HEK293T (cell line): Measurements from ENCODE around the gene UBTD1.

Experiments used
- ARNT ChIP-seq: fragments of 450-650 bp; IDR thresholded peaks from 2 replicates; pipeline ENCODE4 v1.6.1; 2017; ENCODE audit warnings: mild to moderate bottlenecking
- BHLHE40 ChIP-seq: fragments of 450-650 bp; IDR thresholded peaks from 2 replicates; pipeline ENCODE4 v1.6.1; 2016; ENCODE audit warnings: mild to moderate bottlenecking, moderate library complexity, borderline replicate concordance
- ELF4 ChIP-seq: fragments of 450-650 bp; IDR thresholded peaks from 2 replicates; pipeline ENCODE4 v1.6.1; 2017; ENCODE audit warnings: antibody characterized with exemption
- FOXA1 ChIP-seq: fragments of 450-650 bp; IDR thresholded peaks from 2 replicates; pipeline ENCODE4 v1.6.1; 2016; ENCODE audit warnings: mild to moderate bottlenecking
- FOXK2 ChIP-seq: fragments of 450-650 bp; IDR thresholded peaks from 2 replicates; pipeline ENCODE4 v1.6.1; 2016; ENCODE audit warnings: mild to moderate bottlenecking
- FOXM1 ChIP-seq: fragments of 450-650 bp; IDR thresholded peaks from 2 replicates; pipeline ENCODE4 v1.6.1; 2017; ENCODE audit warnings: mild to moderate bottlenecking, borderline replicate concordance
- L3MBTL2 ChIP-seq: fragments of 450-650 bp; conservative IDR thresholded peaks from 2 replicates; pipeline ENCODE4 v1.6.1; 2016; ENCODE audit warnings: mild to moderate bottlenecking
- NFRKB ChIP-seq: fragments of 450-650 bp; IDR thresholded peaks from 2 replicates; pipeline ENCODE4 v1.6.1; 2016; ENCODE audit warnings: mild to moderate bottlenecking, moderate library complexity
- SP1 ChIP-seq: fragments of 450-650 bp; IDR thresholded peaks from 2 replicates; pipeline ENCODE4 v1.6.1; 2017
- TARDBP ChIP-seq: fragments of 450-650 bp; IDR thresholded peaks from 2 replicates; pipeline ENCODE4 v1.6.1; 2016
- ZNF384 ChIP-seq: fragments of 450-650 bp; IDR thresholded peaks from 2 replicates; pipeline ENCODE4 v1.6.1; 2016
- TF ChIP-seq, protein P1 (sequence below): fragments of 450-650 bp; IDR thresholded peaks from 2 replicates; pipeline ENCODE4 v1.6.1; 2016

GRCh38 chr10:97517778-97518300 is 19.1 kb downstream of the UBTD1 start:
- TF ChIP-seq FOXM1 (no peak), FOXK2 (no peak), TARDBP (no peak), ELF4 (no peak), BHLHE40 (no peak), NFRKB (no peak), ARNT (no peak), SP1 (no peak), FOXA1 (no peak), ZNF384 (no peak), L3MBTL2 (no peak)
- TF ChIP-seq, protein P1, sequence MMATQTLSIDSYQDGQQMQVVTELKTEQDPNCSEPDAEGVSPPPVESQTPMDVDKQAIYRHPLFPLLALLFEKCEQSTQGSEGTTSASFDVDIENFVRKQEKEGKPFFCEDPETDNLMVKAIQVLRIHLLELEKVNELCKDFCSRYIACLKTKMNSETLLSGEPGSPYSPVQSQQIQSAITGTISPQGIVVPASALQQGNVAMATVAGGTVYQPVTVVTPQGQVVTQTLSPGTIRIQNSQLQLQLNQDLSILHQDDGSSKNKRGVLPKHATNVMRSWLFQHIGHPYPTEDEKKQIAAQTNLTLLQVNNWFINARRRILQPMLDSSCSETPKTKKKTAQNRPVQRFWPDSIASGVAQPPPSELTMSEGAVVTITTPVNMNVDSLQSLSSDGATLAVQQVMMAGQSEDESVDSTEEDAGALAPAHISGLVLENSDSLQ, result no peak
